IMR-90 (cell line): Measurements from ENCODE around the gene ANK2. TPM values are rescaled to one million over a fixed set of nuclear protein-coding genes. Genes with fewer than 3 reads are reported as not detected.

Source experiments
- ATAC-seq: fragments of 200-7000 bp; cut with Tn5 transposase; 2 replicates; pipeline ENCODE4 v1.9.1; 2020; ENCODE audit warnings: low read depth, mild to moderate bottlenecking, moderate library complexity
- BruUV-seq: library from RNA; stranded (reverse); fragments of 400-500 nt; replicated peaks from 2 replicates; lab custom pipeline; 2021; lab: Mats Ljungman, UMichigan
- CTCF ChIA-PET: fragments of 300-600 bp; formaldehyde crosslinking; extraction: SDS; loops from one replicate; lab custom pipeline; 2021; ENCODE audit warnings: antibody characterized with exemption; lab: Yijun Ruan, JAX
- POLR2A ChIA-PET: fragments of 300-600 bp; sonication (Branson Sonifier 250); formaldehyde crosslinking; loops from one replicate; lab custom pipeline; 2022; ENCODE audit warnings: antibody characterized with exemption; ENCODE audit not compliant: unreplicated experiment; lab: Charles Lee
- DNase-seq: peaks from one replicate; pipeline ENCODE4 v3.0.0; 2013
- H2AFZ ChIP-seq: replicated peaks from 2 replicates; pipeline ENCODE3; 2013; ENCODE audit warnings: low read length, mild to moderate bottlenecking; ENCODE audit not compliant: poor library complexity
- H2AK5ac ChIP-seq: 2 replicates; pipeline ENCODE4 v1.6.1; 2013; ENCODE audit warnings: low read depth, low read length, inconsistent platforms
- H2AK9ac ChIP-seq: replicated peaks from 2 replicates; pipeline ENCODE3; 2013; ENCODE audit warnings: mild to moderate bottlenecking, low read depth, low read length, moderate library complexity; ENCODE audit not compliant: poor library complexity
- H2BK120ac ChIP-seq: 2 replicates; pipeline ENCODE4 v1.6.1; 2013; ENCODE audit warnings: low read depth, low read length, inconsistent platforms
- H2BK15ac ChIP-seq: 3 replicates; pipeline ENCODE4 v1.6.1; 2013; ENCODE audit warnings: low read depth, low read length, inconsistent platforms
- H2BK20ac ChIP-seq: 2 replicates; pipeline ENCODE4 v1.6.1; 2013; ENCODE audit warnings: low read depth, mild to moderate bottlenecking, inconsistent platforms, low read length, moderate library complexity
- H2BK5ac ChIP-seq: 2 replicates; pipeline ENCODE4 v1.6.1; 2013; ENCODE audit warnings: mild to moderate bottlenecking, low read depth, low read length, inconsistent platforms; ENCODE audit not compliant: poor library complexity, severe bottlenecking
- H3K14ac ChIP-seq: replicated peaks from 2 replicates; pipeline ENCODE4 v1.6.1; 2013; ENCODE audit warnings: low read depth, low read length, inconsistent platforms
- H3K18ac ChIP-seq: 2 replicates; pipeline ENCODE4 v1.6.1; 2013; ENCODE audit warnings: low read depth, low read length, control low read depth
- H3K23ac ChIP-seq: 2 replicates; pipeline ENCODE4 v1.6.1; 2013; ENCODE audit warnings: low read depth, low read length, inconsistent platforms
- H3K27ac ChIP-seq: 2 replicates; pipeline ENCODE4 v1.5.1; 2013; ENCODE audit warnings: mild to moderate bottlenecking, control low read depth, low read length; ENCODE audit not compliant: insufficient read depth
- H3K27me3 ChIP-seq: 2 replicates; pipeline ENCODE4 v1.6.1; 2013; ENCODE audit warnings: low read length; ENCODE audit not compliant: control insufficient read depth, insufficient read depth
- H3K36me3 ChIP-seq: 2 replicates; pipeline ENCODE4 v1.6.1; 2013; ENCODE audit warnings: low read length, mixed read lengths; ENCODE audit not compliant: control insufficient read depth, insufficient read depth
- H3K4ac ChIP-seq: 2 replicates; pipeline ENCODE4 v1.6.1; 2013; ENCODE audit warnings: low read depth, low read length, inconsistent platforms
- H3K4me1 ChIP-seq: 2 replicates; pipeline ENCODE4 v1.6.1; 2013; ENCODE audit warnings: low read length, mixed read lengths; ENCODE audit not compliant: control insufficient read depth, insufficient read depth
- H3K4me2 ChIP-seq: 2 replicates; pipeline ENCODE4 v1.6.1; 2013; ENCODE audit warnings: low read depth, mild to moderate bottlenecking, control low read depth, low read length, moderate library complexity
- H3K4me3 ChIP-seq: 2 replicates; pipeline ENCODE4 v1.5.1; 2013; ENCODE audit warnings: low read depth, mild to moderate bottlenecking, control low read depth, low read length, moderate library complexity; ENCODE audit not compliant: insufficient read depth
- H3K56ac ChIP-seq: 2 replicates; pipeline ENCODE4 v1.6.1; 2013; ENCODE audit warnings: low read length, inconsistent platforms; ENCODE audit not compliant: insufficient read depth; ENCODE audit errors: extremely low read depth
- H3K79me1 ChIP-seq, 2 experiments: 2 replicates each; pipeline ENCODE4 v1.6.1; 2013; ENCODE audit warnings: low read length in 2 of 2, inconsistent platforms in 1 of 2, low read depth in 1 of 2
- H3K9ac ChIP-seq: 2 replicates; pipeline ENCODE4 v1.6.1; 2013; ENCODE audit warnings: low read depth, low read length, control low read depth
- H3K9me1 ChIP-seq: 2 replicates; pipeline ENCODE4 v1.6.1; 2013; ENCODE audit warnings: low read length, inconsistent platforms; ENCODE audit not compliant: insufficient read depth
- H3K9me3 ChIP-seq: 2 replicates; pipeline ENCODE4 v1.6.1; 2013; ENCODE audit warnings: low read length; ENCODE audit not compliant: control insufficient read depth, insufficient read depth
- H4K20me1 ChIP-seq: 2 replicates; pipeline ENCODE4 v1.6.1; 2013; ENCODE audit warnings: low read length, inconsistent platforms; ENCODE audit not compliant: insufficient read depth
- H4K5ac ChIP-seq: 2 replicates; pipeline ENCODE4 v1.6.1; 2013; ENCODE audit warnings: mild to moderate bottlenecking, low read depth, low read length, control low read depth
- H4K8ac ChIP-seq, 2 experiments: 2 replicates each; pipeline ENCODE4 v1.6.1; 2013; ENCODE audit warnings: low read depth in 2 of 2, low read length in 2 of 2, control low read depth in 1 of 2, inconsistent platforms in 1 of 2
- H4K91ac ChIP-seq: 2 replicates; pipeline ENCODE4 v1.6.1; 2013; ENCODE audit warnings: low read depth, low read length, inconsistent platforms; ENCODE audit not compliant: insufficient read depth
- BHLHE40 ChIP-seq: fragments of 150-350 bp; IDR thresholded peaks from 2 replicates; pipeline ENCODE4 v1.6.1; 2016; ENCODE audit warnings: mild to moderate bottlenecking, low read depth, low read length
- CEBPB ChIP-seq: IDR thresholded peaks from 2 replicates; pipeline ENCODE4 v1.6.1; 2012; ENCODE audit warnings: low read depth, low read length, improper control_type of control experiment
- CHD1 ChIP-seq: IDR thresholded peaks from 2 replicates; pipeline ENCODE4 v1.6.1; 2012; ENCODE audit warnings: low read depth, low read length, improper control_type of control experiment
- POLR2A ChIP-seq: IDR thresholded peaks from 2 replicates; pipeline ENCODE4 v1.6.1; 2012; ENCODE audit warnings: mild to moderate bottlenecking, low read depth, low read length
- WGBS, 2 experiments: methylation state at CpG; one replicate each; pipeline versions ENCODE4 v1.1.5 to v1.1.7; 2013; ENCODE audit warnings: missing lambda C conversion rate in 2 of 2; ENCODE audit not compliant: insufficient read length in 1 of 2; ENCODE audit errors: extremely low coverage in 2 of 2; 5-methylcytosine and 5-hydroxymethylcytosine counted together
- dilution Hi-C: fragments of 300-500 bp; cut with HindIII; formaldehyde crosslinking; loops from one replicate; pipeline ENCODE4 v1.14.3; 2018; ENCODE audit warnings: low sequenced_read_pairs; ENCODE audit not compliant: unreplicated experiment
- in situ Hi-C: fragments of 300-500 bp; cut with MboI; formaldehyde crosslinking; loops from 3 replicates; pipeline ENCODE4 v1.14.3; 2019; ENCODE audit warnings: low sequenced_read_pairs, inconsistent platforms, mixed read lengths
- intact Hi-C: fragments of 100-400 bp; cut with micrococcal nuclease; formaldehyde crosslinking; loops from 2 replicates; pipeline ENCODE4 v1.10.0; 2022
- polyA plus RNA-seq, 3 experiments: library from polyadenylated mRNA; depleted of rRNA; stranded (reverse); fragments of >200 nt; gene quantifications; 2 replicates each; pipeline ENCODE4 v1.2.3, GENCODE V29; 2012; ENCODE audit warnings: low replicate concordance in 1 of 3
- total RNA-seq: library from RNA; depleted of rRNA; stranded (reverse); fragments of >200 nt; gene quantifications from 2 replicates; pipeline ENCODE4 v1.2.3, GENCODE V29; 2012

The ANK2 gene
- total and polyA plus RNA-seq, 2 of the 4 experiments (the other 2 are of a cell fraction) = 0.82 to 6.6 TPM

GRCh38 chr4:113221990-113222389 is 172.5 kb downstream of the ANK2 start:
- H4K20me1 ChIP-seq = no peaks in the 10 kb centered on the region
- peak overlapping the region; percentile 33; the same call in 1 of the 2 replicates for H2BK120ac ChIP-seq
- H3K4me1 ChIP-seq = peaks cover 4% of the 10 kb centered on the region; the same call in 1 of the 2 replicates
- H3K14ac ChIP-seq = no peak overlapping the region
- H2BK5ac ChIP-seq = peak overlapping the region; percentile 79
- TF ChIP-seq POLR2A (no peak), BHLHE40 (no peak), CHD1 (no peak), CEBPB (no peak)
- in situ Hi-C loops (no loop called here), dilution Hi-C loops (no loop called here), intact Hi-C loops (no loop called here)
- no CpG with 5 or more reads among the region's 2 CpGs for WGBS, 2 experiments
- H2AFZ ChIP-seq = no peak overlapping the region
- H4K91ac ChIP-seq = no peak overlapping the region
- H2AK9ac ChIP-seq = no peak overlapping the region
- H3K4me3 ChIP-seq = no peak overlapping the region
- H3K27ac ChIP-seq = no peak overlapping the region
- no peaks in the 10 kb centered on the region for H3K36me3 ChIP-seq
- H3K9me3 ChIP-seq = no peaks in the 10 kb centered on the region
- H4K8ac ChIP-seq = no peak overlapping the region
- H2AK5ac ChIP-seq = no peak overlapping the region
- no peak overlapping the region; the same call in 1 of the 2 replicates for H3K18ac ChIP-seq
- H3K4ac ChIP-seq = no peak overlapping the region; the same call in 1 of the 2 replicates
- ATAC-seq (peak; percentile 57), DNase-seq (peak; percentile 14)
- no peaks in the 10 kb centered on the region for H3K79me1 ChIP-seq
- H4K5ac ChIP-seq = no peak overlapping the region
- no peak overlapping the region for H3K56ac ChIP-seq
- ChIA-PET POLR2A (no interaction called here), CTCF (interaction anchor here (0.6 to 0.7 kb wide), 4 partner anchors 71 to 1063 kb away, joined by 3 to 4 read pairs (median 3); no protein-coding TSS in a partner anchor)
- peak overlapping the region; percentile 46; the same call in 1 of the 2 replicates for H3K4me2 ChIP-seq
- H3K9ac ChIP-seq = no peak overlapping the region
- no peaks in the 10 kb centered on the region for H3K9me1 ChIP-seq
- H3K27me3 ChIP-seq = no peaks in the 10 kb centered on the region
- BruUV-seq = no TSS peak
- no peak overlapping the region for H3K23ac ChIP-seq
- H2BK20ac ChIP-seq = no peak overlapping the region
- no peak overlapping the region for H2BK15ac ChIP-seq
